ENCODE results near the gene TTC14.

- no peak for TF ChIP-seq CTCF (IDR thresholded peaks at IDR 0.05; ENCODE audit: low read depth, low read length)
- TF ChIP-seq POLR2A (IDR thresholded peaks at IDR 0.05; ENCODE audit: extremely low read depth, insufficient read length), result no peak
Measured at GRCh38 chr3:180611006-180611405, 9.0 kb downstream of the TTC14 start.
